ENCODE results near the gene ARSJ.
A peak's percentile ranks its signal among the peaks of the same experiment; 100 is the strongest.
"Not testable (repeated sequence)": the region's sequence is repeated elsewhere in the genome, so short reads cannot be mapped to it uniquely, and the experiment has no call there.

ARSJ gene

GRCh38 chr4:113957956-113958355, 21.5 kb downstream of the ARSJ start:
- DNase-seq (ENCODE audit: low spot score): no peak

- DNase-seq (ENCODE audit: low spot score): no peak
These were observed 23.5 kb downstream of the ARSJ start for GRCh38 chr4:113955948-113956347.

GRCh38 chr4:113955411-113955810, 24.0 kb downstream of the ARSJ start:
- DNase-seq (ENCODE audit: low spot score): no peak

- no peak for DNase-seq (ENCODE audit: low spot score)
These were observed 25.6 kb downstream of the ARSJ start for GRCh38 chr4:113953888-113954287.

- DNase-seq (ENCODE audit: low spot score): peak; percentile 31
These were observed 26.9 kb downstream of the ARSJ start for GRCh38 chr4:113952452-113953029.

GRCh38 chr4:113951263-113951662, 28.2 kb downstream of the ARSJ start:
- DNase-seq (ENCODE audit: low spot score): no peak

GRCh38 chr4:113950207-113950606, 29.2 kb downstream of the ARSJ start:
- DNase-seq (ENCODE audit: low spot score): no peak

GRCh38 chr4:113947484-113947883, 32.0 kb downstream of the ARSJ start:
- no peak for DNase-seq (ENCODE audit: low spot score)

- DNase-seq (ENCODE audit: low spot score): no peak
These were observed 33.5 kb downstream of the ARSJ start for GRCh38 chr4:113945906-113946305.

GRCh38 chr4:113943863-113944262, 35.6 kb downstream of the ARSJ start:
- no peak for DNase-seq (ENCODE audit: low spot score)

GRCh38 chr4:113943085-113943484, 36.4 kb downstream of the ARSJ start:
- DNase-seq (ENCODE audit: low spot score): no peak

GRCh38 chr4:113941836-113942235, 37.6 kb downstream of the ARSJ start:
- DNase-seq (ENCODE audit: low spot score): no peak

GRCh38 chr4:113940103-113940502, 39.3 kb downstream of the ARSJ start:
- not testable (repeated sequence) for DNase-seq (ENCODE audit: low spot score)

- DNase-seq (ENCODE audit: low spot score): no peak
These were observed 44.3 kb downstream of the ARSJ start for GRCh38 chr4:113935190-113935589.

GRCh38 chr4:113924706-113925105, 54.7 kb downstream of the ARSJ start:
- DNase-seq (ENCODE audit: low spot score): not testable (repeated sequence)

- DNase-seq (ENCODE audit: low spot score): no peak
These were observed 58.2 kb downstream of the ARSJ start for GRCh38 chr4:113921089-113921794.

GRCh38 chr4:113919611-113920010, 59.8 kb downstream of the ARSJ start:
- no peak for DNase-seq (ENCODE audit: low spot score)

- no peak for DNase-seq (ENCODE audit: low spot score)
These were observed 60.3 kb downstream of the ARSJ start for GRCh38 chr4:113919145-113919544.

- DNase-seq (ENCODE audit: low spot score): peak; percentile 7
These were observed 70.6 kb downstream of the ARSJ start for GRCh38 chr4:113908829-113909228.

- no peak for DNase-seq (ENCODE audit: low spot score)
These were observed 71.9 kb downstream of the ARSJ start for GRCh38 chr4:113907559-113907958.

- no peak for DNase-seq (ENCODE audit: low spot score)
These were observed 74.1 kb downstream of the ARSJ start for GRCh38 chr4:113905301-113905700.

- DNase-seq (ENCODE audit: low spot score): no peak
These were observed 74.6 kb downstream of the ARSJ start for GRCh38 chr4:113904877-113905276.

- DNase-seq (ENCODE audit: low spot score): peak; percentile 75
These were observed 77.3 kb downstream of the ARSJ start for GRCh38 chr4:113901994-113902787.

Measured in CD4-positive, alpha-beta T cell treated with Interleukin-15 for 4 hours (primary cell).